Fibroblast of lung (primary cell): ENCODE data around the gene TMED3. TPM values are rescaled to one million over a fixed set of nuclear protein-coding genes. Genes with fewer than 3 reads are reported as not detected.
A peak's percentile ranks its signal among the peaks of the same experiment; 100 is the strongest.

Experiments
- DNase-seq, 2 donors: peaks; one replicate each; pipeline versions ENCODE4 v3.0.0 to v3.0.0-alpha.2; 2010; ENCODE audit warnings: low read depth in 2 of 2
- H2AFZ ChIP-seq: 2 replicates; pipeline ENCODE4 v1.5.1; 2012; ENCODE audit warnings: low read length, control low read depth, inconsistent platforms
- H3K27ac ChIP-seq: 2 replicates; pipeline ENCODE4 v1.5.1; 2011; ENCODE audit warnings: low read length, control low read depth; ENCODE audit not compliant: insufficient read depth
- H3K27me3 ChIP-seq: 2 replicates; pipeline ENCODE4 v1.5.1; 2011; ENCODE audit warnings: mild to moderate bottlenecking, low read length; ENCODE audit not compliant: control insufficient read depth, insufficient read depth
- H3K36me3 ChIP-seq: 2 replicates; pipeline ENCODE4 v1.5.1; 2011; ENCODE audit warnings: low read length; ENCODE audit not compliant: control insufficient read depth, insufficient read depth
- H3K4me1 ChIP-seq: 2 replicates; pipeline ENCODE4 v1.5.1; 2011; ENCODE audit warnings: low read length; ENCODE audit not compliant: control insufficient read depth, insufficient read depth; ENCODE audit errors: extremely low read depth
- H3K4me2 ChIP-seq: 2 replicates; pipeline ENCODE4 v1.5.1; 2011; ENCODE audit warnings: low read length, control low read depth; ENCODE audit not compliant: insufficient read depth; ENCODE audit errors: extremely low read depth
- H3K4me3 ChIP-seq, 4 experiments: fragments of 200-600 bp in 1 of 4; sonication (generic) in 1 of 4; replicated peaks in 1 of 4; 2 replicates each; pipeline ENCODE4 v1.5.1; 2011 to 2016; ENCODE audit warnings: low read length in 4 of 4, low read depth in 3 of 4, mild to moderate bottlenecking in 3 of 4, control low read depth in 2 of 4, inconsistent platforms in 1 of 4, mixed read lengths in 1 of 4; ENCODE audit not compliant: insufficient read depth in 1 of 4; ENCODE audit errors: control extremely low read depth in 1 of 4
- H3K79me2 ChIP-seq: 2 replicates; pipeline ENCODE4 v1.5.1; 2012; ENCODE audit warnings: mild to moderate bottlenecking, low read length, inconsistent platforms; ENCODE audit not compliant: control insufficient read depth, insufficient read depth
- H3K9ac ChIP-seq: 2 replicates; pipeline ENCODE4 v1.5.1; 2011; ENCODE audit warnings: mild to moderate bottlenecking, low read length, control low read depth; ENCODE audit not compliant: insufficient read depth
- H3K9me3 ChIP-seq: 2 replicates; pipeline ENCODE4 v1.5.1; 2012; ENCODE audit warnings: low read depth, low read length; ENCODE audit not compliant: control insufficient read depth, insufficient read depth
- H4K20me1 ChIP-seq: 2 replicates; pipeline ENCODE4 v1.5.1; 2011; ENCODE audit warnings: low read length; ENCODE audit not compliant: control insufficient read depth, insufficient read depth; ENCODE audit errors: extremely low read depth
- CTCF ChIP-seq, 2 donors: IDR thresholded peaks in 1 of 2; conservative IDR thresholded peaks in 1 of 2; 1 replicate in 1 of 2; 2 replicates in 1 of 2; pipeline ENCODE4 v1.5.1; 2011 to 2012; ENCODE audit warnings: low read length in 2 of 2, control low read depth in 1 of 2, inconsistent platforms in 1 of 2, low read depth in 1 of 2, mild to moderate bottlenecking in 1 of 2
- EZH2 ChIP-seq: IDR thresholded peaks from 2 replicates; pipeline ENCODE4 v1.5.1; 2012; ENCODE audit warnings: low read length, control low read depth, mild to moderate bottlenecking; ENCODE audit errors: missing control alignments
- polyA plus RNA-seq, 2 donors: library from polyadenylated mRNA; depleted of rRNA in 1 of 2; stranded (reverse) in 1 of 2; unstranded in 1 of 2; fragments of >200 nt; gene quantifications; 2 replicates each; pipeline ENCODE4 v1.2.1, GENCODE V29; 2011 to 2012; ENCODE audit warnings: missing spikeins in 1 of 2
- total RNA-seq: library from RNA; depleted of rRNA; stranded (reverse); fragments of >200 nt; gene quantifications from 2 replicates; pipeline ENCODE4 v1.2.1, GENCODE V29; 2014

TMED3 gene
- total and polyA plus RNA-seq, 2 donors (not counting 1 experiment from before 2014, with no cell fraction given): 118 to 143 TPM

DNA sequence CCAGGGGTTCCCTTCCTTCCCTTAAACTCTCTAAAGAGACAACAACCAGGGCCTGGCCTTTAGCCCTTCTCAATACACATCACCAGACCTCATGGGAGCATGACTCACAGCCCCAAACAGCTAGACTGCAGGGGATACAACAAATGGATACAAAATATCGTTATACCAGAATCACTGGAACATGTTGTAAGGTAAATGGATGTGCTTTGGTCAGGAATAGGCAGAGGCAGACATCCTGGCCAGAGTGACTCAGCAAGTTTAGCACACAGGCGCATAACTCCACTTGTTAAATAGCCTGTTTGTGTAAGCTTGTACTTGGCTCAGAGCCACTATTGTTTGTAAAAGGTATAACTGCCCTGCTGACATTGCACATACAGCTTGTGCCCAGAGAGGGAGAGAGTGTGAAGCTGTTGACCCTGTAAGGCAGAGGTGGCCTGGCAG is 18.3 kb downstream of the TMED3 start:
- H3K4me2 ChIP-seq: no peak overlapping the region

DNA sequence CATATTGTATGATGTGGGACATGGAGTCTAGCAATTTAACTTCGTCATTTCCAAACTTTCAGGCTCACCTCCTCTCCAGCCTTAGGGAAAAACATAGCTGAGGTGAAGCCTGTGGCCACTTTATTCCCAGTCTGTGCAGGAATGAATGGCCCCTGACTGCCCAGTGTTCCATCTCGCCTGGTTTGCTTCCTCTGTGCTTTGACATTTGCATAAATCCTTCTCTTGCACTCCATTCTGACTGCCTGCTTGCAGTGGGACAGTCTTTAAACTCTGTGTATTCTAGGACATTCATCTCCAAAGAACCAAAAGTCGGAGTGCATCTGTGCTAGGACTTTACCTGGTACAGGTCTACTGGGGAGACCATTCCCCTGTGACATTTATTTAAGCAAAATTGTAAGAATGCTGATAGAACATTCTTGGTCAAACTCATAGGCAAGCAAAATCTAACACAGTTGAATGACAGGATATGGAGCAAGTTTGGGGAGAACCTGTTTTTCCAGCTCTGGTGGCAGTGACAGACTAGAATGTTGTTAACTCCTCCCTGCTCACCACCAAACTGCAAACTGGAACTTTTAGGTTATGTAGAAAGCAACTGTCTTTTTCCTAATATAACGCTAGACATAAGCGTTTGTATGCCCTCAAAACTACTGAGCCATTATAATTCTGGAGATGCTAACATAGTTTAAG is 22.1 kb downstream of the TMED3 start:
- no peak for DNase-seq
- H3K36me3 ChIP-seq: no peaks in the 10 kb centered on the region

More for the DNA sequence above, 18.3 kb downstream of the TMED3 start:
- Histone ChIP-seq H3K79me2 (no peaks in the 10 kb centered on the region), H3K36me3 (no peaks in the 10 kb centered on the region), H3K27me3 (no peaks in the 10 kb centered on the region), H4K20me1 (no peaks in the 10 kb centered on the region), H3K9me3 (no peaks in the 10 kb centered on the region), H3K4me1 (peaks cover 2% of the 10 kb centered on the region), H3K4me3 (no peak overlapping the region), H2AFZ (no peak overlapping the region), H3K27ac (no peak overlapping the region), H3K9ac (no peak overlapping the region)
- TF ChIP-seq EZH2 (no peak), CTCF (conservative IDR thresholded peaks at IDR 0.05 in 1 of 2, IDR thresholded peaks at IDR 0.05 in 1 of 2; ENCODE audit: low read depth in 1 of 2, low read length in 2 of 2) (no peak)
- peak; percentile 71 to 81 for DNase-seq

GRCh38 chr15:79337591-79337990 is 26.7 kb downstream of the TMED3 start:
- Histone ChIP-seq H3K27ac (no peak overlapping the region), H3K4me2 (no peak overlapping the region), H4K20me1 (no peaks in the 10 kb centered on the region), H3K9me3 (no peaks in the 10 kb centered on the region), H3K9ac (no peak overlapping the region), H3K79me2 (no peaks in the 10 kb centered on the region), H3K36me3 (no peaks in the 10 kb centered on the region), H3K4me1 (no peaks in the 10 kb centered on the region), H3K4me3 (no peak overlapping the region), H3K27me3 (no peaks in the 10 kb centered on the region), H2AFZ (no peak overlapping the region)
- TF ChIP-seq EZH2 (no peak), CTCF (conservative IDR thresholded peaks at IDR 0.05 in 1 of 2, IDR thresholded peaks at IDR 0.05 in 1 of 2; ENCODE audit: low read depth in 1 of 2, low read length in 2 of 2) (no peak)
- no peak for DNase-seq

More for the DNA sequence above, 22.1 kb downstream of the TMED3 start:
- Histone ChIP-seq H3K9ac (no peak overlapping the region), H3K4me2 (no peak overlapping the region), H3K4me1 (peaks cover 2% of the 10 kb centered on the region), H3K27ac (no peak overlapping the region), H3K27me3 (no peaks in the 10 kb centered on the region), H4K20me1 (no peaks in the 10 kb centered on the region), H3K9me3 (no peaks in the 10 kb centered on the region), H3K79me2 (no peaks in the 10 kb centered on the region), H2AFZ (no peak overlapping the region), H3K4me3 (no peak overlapping the region)
- TF ChIP-seq EZH2: no peak
- no peak for TF ChIP-seq CTCF (conservative IDR thresholded peaks at IDR 0.05 in 1 of 2, IDR thresholded peaks at IDR 0.05 in 1 of 2; ENCODE audit: low read depth in 1 of 2, low read length in 2 of 2)
